ENCODE data around the gene AGR2.

The AGR2 gene

GRCh38 chr7:16758036-16758435 lies 46.8 kb downstream of the AGR2 start:
- TF ChIP-seq CTCF (IDR thresholded peaks at IDR 0.05; ENCODE audit: low read depth, low read length): no peak
- H3K4me3 ChIP-seq (replicated peaks in 1 of 2; ENCODE audit: low read depth in 2 of 2, low read length in 2 of 2): no peak overlapping the region
- DNase-seq (ENCODE audit: low read depth in 2 of 2): no peak

- H3K4me3 ChIP-seq (replicated peaks in 1 of 2; ENCODE audit: low read depth in 2 of 2, low read length in 2 of 2): peak overlapping the region in 1 of 2 donors; percentile 81
- peak in 1 of 2 donors; percentile 45 for DNase-seq (ENCODE audit: low read depth in 2 of 2)
- TF ChIP-seq CTCF (IDR thresholded peaks at IDR 0.05; ENCODE audit: low read depth, low read length): no peak
These were observed 49.4 kb downstream of the AGR2 start for GRCh38 chr7:16755397-16755796.

- DNase-seq (ENCODE audit: low read depth in 2 of 2): no peak
- TF ChIP-seq CTCF (IDR thresholded peaks at IDR 0.05; ENCODE audit: low read depth, low read length): no peak
- H3K4me3 ChIP-seq (replicated peaks in 1 of 2; ENCODE audit: low read depth in 2 of 2, low read length in 2 of 2): peak overlapping the region in 1 of 2 donors; percentile 81
These were observed 49.9 kb downstream of the AGR2 start for GRCh38 chr7:16754856-16755317.

- no peak for TF ChIP-seq CTCF (IDR thresholded peaks at IDR 0.05; ENCODE audit: low read depth, low read length)
- DNase-seq (ENCODE audit: low read depth in 2 of 2): peak; percentile 24 to 33
- peak overlapping the region; percentile 71 to 81 for H3K4me3 ChIP-seq (replicated peaks in 1 of 2; ENCODE audit: low read depth in 2 of 2, low read length in 2 of 2)
These were observed 50.6 kb downstream of the AGR2 start for GRCh38 chr7:16753932-16754855.

GRCh38 chr7:16753102-16753931 lies 51.5 kb downstream of the AGR2 start, which contains the start of gene TSPAN13:
TSPAN13 (plus strand) TSS chr7:16753755; CDS start chr7:16753968, 213 bp downstream.
- no peak for TF ChIP-seq CTCF (IDR thresholded peaks at IDR 0.05; ENCODE audit: low read depth, low read length)
- peak within 1 kb of the TSS; percentile 71 to 81 for H3K4me3 ChIP-seq (replicated peaks in 1 of 2; ENCODE audit: low read depth in 2 of 2, low read length in 2 of 2)
- DNase-seq (ENCODE audit: low read depth in 2 of 2): peak; percentile 65

- TF ChIP-seq CTCF (IDR thresholded peaks at IDR 0.05; ENCODE audit: low read depth, low read length): no peak
- H3K4me3 ChIP-seq (replicated peaks in 1 of 2; ENCODE audit: low read depth in 2 of 2, low read length in 2 of 2): no peak overlapping the region
- peak in 1 of 2 donors; percentile 57 for DNase-seq (ENCODE audit: low read depth in 2 of 2)
These were observed 57.7 kb downstream of the AGR2 start for GRCh38 chr7:16747102-16747501.

All from cardiac fibroblast (primary cell).